RWPE2 (cell line): ENCODE data around the gene ZNF521.

Experiments used
- ATAC-seq: fragments of 200-7000 bp; cut with Tn5 transposase; 3 replicates; pipeline ENCODE4 v1.9.1; 2021; ENCODE audit warnings: low read depth
- DNase-seq: peaks from one replicate; pipeline ENCODE4 v3.0.0-alpha.2; 2020; ENCODE audit warnings: low spot score
- H3K27ac ChIP-seq: fragments of 450-650 bp; 2 replicates; pipeline ENCODE4 v1.5.1; 2017; ENCODE audit warnings: mild to moderate bottlenecking; ENCODE audit not compliant: poor library complexity, severe bottlenecking
- H3K27me3 ChIP-seq: fragments of 250-450 bp; sonication (Bioruptor Pico); 2 replicates; pipeline ENCODE4 v1.5.1; 2021; ENCODE audit warnings: mild to moderate bottlenecking, moderate library complexity; ENCODE audit not compliant: insufficient read depth, poor library complexity, severe bottlenecking
- H3K36me3 ChIP-seq: fragments of 250-450 bp; sonication (Bioruptor Pico); 2 replicates; pipeline ENCODE4 v1.5.1; 2020; ENCODE audit warnings: low read depth, mild to moderate bottlenecking, moderate library complexity
- H3K4me1 ChIP-seq: fragments of 250-450 bp; sonication (Bioruptor Pico); 2 replicates; pipeline ENCODE4 v1.5.1; 2021; ENCODE audit warnings: mild to moderate bottlenecking, moderate library complexity; ENCODE audit not compliant: insufficient read depth, poor library complexity, severe bottlenecking
- H3K4me3 ChIP-seq: fragments of 250-450 bp; sonication (Bioruptor Pico); 2 replicates; pipeline ENCODE4 v1.5.1; 2021; ENCODE audit warnings: mild to moderate bottlenecking, moderate library complexity; ENCODE audit not compliant: severe bottlenecking
- H3K9me3 ChIP-seq: fragments of 250-450 bp; sonication (Bioruptor Pico); 2 replicates; pipeline ENCODE4 v1.5.1; 2021; ENCODE audit warnings: mild to moderate bottlenecking, moderate library complexity; ENCODE audit not compliant: severe bottlenecking
- TF ChIP-seq, protein P1 (sequence below): fragments of 450-650 bp; IDR thresholded peaks from one replicate; pipeline ENCODE4 v1.5.1; 2017; ENCODE audit warnings: mild to moderate bottlenecking, moderate library complexity; ENCODE audit not compliant: poor library complexity, severe bottlenecking

ZNF521 gene

DNA sequence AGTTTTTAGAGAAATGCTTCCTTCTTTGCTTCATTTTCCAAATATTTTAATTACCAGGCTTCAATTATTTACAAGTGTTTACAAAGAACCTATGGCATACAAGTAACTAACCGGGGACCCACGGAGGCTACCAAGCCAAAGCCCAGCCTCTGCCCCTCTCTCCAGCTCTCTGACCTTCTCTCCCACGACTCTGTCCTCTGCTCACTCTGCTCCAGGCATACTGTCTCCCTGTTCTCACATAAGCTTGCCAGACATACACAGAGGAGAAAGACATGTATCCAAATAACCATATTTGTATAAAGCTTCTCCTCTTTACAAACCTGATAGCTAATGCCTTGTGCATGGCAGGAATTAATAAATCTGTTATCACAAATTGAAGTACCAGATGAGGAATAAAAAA, 141.3 kb downstream of the ZNF521 start:
- no peaks in the 10 kb centered on the region for H3K36me3 ChIP-seq
- DNase-seq (no peak), ATAC-seq (no peak)
- H3K4me1 ChIP-seq: no peaks in the 10 kb centered on the region
- TF ChIP-seq, protein P1, sequence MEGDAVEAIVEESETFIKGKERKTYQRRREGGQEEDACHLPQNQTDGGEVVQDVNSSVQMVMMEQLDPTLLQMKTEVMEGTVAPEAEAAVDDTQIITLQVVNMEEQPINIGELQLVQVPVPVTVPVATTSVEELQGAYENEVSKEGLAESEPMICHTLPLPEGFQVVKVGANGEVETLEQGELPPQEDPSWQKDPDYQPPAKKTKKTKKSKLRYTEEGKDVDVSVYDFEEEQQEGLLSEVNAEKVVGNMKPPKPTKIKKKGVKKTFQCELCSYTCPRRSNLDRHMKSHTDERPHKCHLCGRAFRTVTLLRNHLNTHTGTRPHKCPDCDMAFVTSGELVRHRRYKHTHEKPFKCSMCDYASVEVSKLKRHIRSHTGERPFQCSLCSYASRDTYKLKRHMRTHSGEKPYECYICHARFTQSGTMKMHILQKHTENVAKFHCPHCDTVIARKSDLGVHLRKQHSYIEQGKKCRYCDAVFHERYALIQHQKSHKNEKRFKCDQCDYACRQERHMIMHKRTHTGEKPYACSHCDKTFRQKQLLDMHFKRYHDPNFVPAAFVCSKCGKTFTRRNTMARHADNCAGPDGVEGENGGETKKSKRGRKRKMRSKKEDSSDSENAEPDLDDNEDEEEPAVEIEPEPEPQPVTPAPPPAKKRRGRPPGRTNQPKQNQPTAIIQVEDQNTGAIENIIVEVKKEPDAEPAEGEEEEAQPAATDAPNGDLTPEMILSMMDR: no peak
- H3K27me3 ChIP-seq: no peaks in the 10 kb centered on the region
- H3K9me3 ChIP-seq: peaks cover 2% of the 10 kb centered on the region
- no peak overlapping the region for H3K4me3 ChIP-seq
- no peak overlapping the region for H3K27ac ChIP-seq

DNA sequence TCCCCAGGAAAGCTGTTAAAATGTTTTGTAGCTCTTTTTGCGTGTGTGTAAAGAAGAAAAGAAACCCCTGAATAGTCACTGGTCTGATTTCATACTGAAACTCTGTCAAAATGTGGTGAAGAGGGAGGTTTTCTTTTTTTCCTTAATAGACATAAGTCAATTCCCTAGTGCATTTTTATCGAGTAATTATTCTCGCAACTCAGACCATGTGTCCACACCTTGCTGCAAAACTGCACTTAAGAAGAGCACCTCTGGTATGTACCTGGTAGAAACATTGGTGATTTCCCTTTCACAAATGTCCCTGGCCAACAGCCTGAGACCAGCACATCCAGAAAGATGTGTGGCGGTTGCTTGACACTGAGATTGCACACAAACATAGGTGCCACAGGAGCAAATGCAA, 159.9 kb downstream of the ZNF521 start:
- TF ChIP-seq, protein P1: no peak
- Histone ChIP-seq H3K4me3 (no peak overlapping the region), H3K27me3 (peaks cover 18% of the 10 kb centered on the region), H3K4me1 (no peaks in the 10 kb centered on the region), H3K27ac (no peak overlapping the region), H3K36me3 (no peaks in the 10 kb centered on the region), H3K9me3 (no peaks in the 10 kb centered on the region)
- no peak for ATAC-seq
- no peak for DNase-seq

DNA sequence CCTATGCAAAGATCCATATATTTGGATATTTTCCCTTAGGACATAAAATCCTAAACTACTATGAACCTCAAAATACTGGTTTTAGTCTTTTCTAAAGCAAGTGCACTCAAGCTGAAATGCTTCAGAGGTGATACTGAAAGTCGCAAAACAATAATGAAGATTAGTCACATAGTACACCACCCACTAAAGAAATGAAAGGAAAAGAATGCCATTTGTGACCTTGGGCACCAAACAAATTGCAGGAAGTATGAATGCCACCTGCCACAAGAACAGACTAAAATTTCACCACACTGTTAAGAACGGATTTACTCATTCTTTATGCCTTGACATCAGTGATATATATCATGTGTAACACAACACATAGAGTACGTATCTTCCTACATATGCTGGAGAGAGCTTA, 161.5 kb downstream of the ZNF521 start:
- TF ChIP-seq, protein P1: no peak
- ATAC-seq: no peak
- Histone ChIP-seq H3K27me3 (peaks cover 19% of the 10 kb centered on the region), H3K9me3 (no peaks in the 10 kb centered on the region), H3K4me1 (no peaks in the 10 kb centered on the region), H3K36me3 (no peaks in the 10 kb centered on the region), H3K4me3 (no peak overlapping the region), H3K27ac (no peak overlapping the region)
- DNase-seq: no peak

DNA sequence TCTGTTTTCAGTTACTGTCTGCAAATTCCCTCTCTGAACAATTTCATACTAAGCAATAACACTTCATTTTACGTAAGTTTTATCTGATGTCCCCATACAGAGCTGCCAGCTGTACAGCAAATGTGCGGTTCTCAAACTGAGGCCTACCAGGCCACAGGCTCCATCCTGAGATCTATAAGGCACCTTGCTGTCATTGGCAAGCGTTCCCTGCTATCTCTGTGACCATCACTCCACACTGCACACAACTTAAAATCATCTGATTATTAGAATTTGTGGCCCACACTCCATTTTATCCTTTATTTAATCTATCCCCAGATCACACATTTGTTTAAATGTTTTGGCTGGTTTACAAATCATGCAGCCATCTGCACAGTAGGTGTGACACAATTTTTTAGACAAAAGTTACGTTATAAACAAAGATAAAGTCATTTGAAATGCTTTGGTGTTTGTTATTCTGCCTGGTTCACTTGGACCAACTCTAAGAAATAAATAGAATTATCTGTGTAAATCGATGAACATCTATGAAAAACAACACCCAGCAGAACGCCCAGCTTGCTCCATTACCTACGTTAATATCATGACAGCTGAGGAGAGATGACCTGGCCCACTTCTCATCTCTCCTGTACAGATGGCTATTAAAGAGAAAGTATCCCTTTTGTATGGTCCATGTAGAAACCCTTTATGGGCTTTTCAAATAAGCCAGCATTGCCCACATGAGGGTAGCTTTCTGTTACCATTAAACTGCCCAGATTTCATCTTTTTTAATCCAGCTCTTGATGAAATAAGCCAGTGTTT, 162.4 kb downstream of the ZNF521 start:
- H3K36me3 ChIP-seq: no peaks in the 10 kb centered on the region
- no peak overlapping the region for H3K4me3 ChIP-seq
- H3K4me1 ChIP-seq: no peaks in the 10 kb centered on the region
- ATAC-seq (no peak), DNase-seq (no peak)
- H3K9me3 ChIP-seq: no peaks in the 10 kb centered on the region
- peaks cover 15% of the 10 kb centered on the region for H3K27me3 ChIP-seq
- no peak overlapping the region for H3K27ac ChIP-seq
- TF ChIP-seq, protein P1: no peak

DNA sequence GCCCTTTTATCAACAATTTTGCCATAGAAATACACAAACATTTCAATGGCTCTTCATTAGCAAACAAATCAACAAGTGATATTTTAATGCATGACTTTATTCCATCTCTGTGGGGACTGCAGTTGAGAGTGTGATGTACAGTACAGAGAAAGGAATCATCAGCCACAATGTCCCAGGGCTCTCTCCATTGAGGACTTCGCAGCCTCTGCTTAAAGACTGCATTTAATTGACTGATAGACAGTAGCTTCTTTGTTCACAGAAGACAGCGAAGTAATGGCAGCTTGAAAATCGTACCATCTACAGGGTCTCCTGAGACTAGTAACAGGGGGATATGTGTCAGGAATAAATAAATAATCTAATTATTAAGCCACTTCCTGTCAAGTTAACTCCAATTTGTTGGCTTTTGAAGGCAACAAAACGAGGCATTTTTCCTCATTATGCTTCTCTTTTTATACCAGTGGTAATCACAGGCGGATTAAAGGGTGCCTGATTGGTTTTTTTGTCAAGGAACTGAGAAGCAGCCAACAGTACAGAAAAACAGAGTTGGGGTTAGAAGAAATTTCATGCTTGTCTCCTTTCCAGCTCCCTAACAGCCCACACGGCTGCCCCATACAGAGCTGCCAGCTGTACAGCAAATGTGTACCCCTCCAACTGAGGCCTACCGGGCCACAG, 164.3 kb downstream of the ZNF521 start:
- TF ChIP-seq, protein P1: no peak
- no peaks in the 10 kb centered on the region for H3K9me3 ChIP-seq
- H3K36me3 ChIP-seq: no peaks in the 10 kb centered on the region
- peaks cover 12% of the 10 kb centered on the region for H3K27me3 ChIP-seq
- no peak overlapping the region for H3K27ac ChIP-seq
- no peaks in the 10 kb centered on the region for H3K4me1 ChIP-seq
- H3K4me3 ChIP-seq: no peak overlapping the region
- no peak for ATAC-seq
- DNase-seq: no peak
